ENCODE results near the gene CFAP157. TPM values are rescaled to one million over a fixed set of nuclear protein-coding genes. Genes with fewer than 3 reads are reported as not detected.

CFAP157 gene
- total RNA-seq, 1 experiment from 2014 or later, result 0.22 TPM

DNA sequence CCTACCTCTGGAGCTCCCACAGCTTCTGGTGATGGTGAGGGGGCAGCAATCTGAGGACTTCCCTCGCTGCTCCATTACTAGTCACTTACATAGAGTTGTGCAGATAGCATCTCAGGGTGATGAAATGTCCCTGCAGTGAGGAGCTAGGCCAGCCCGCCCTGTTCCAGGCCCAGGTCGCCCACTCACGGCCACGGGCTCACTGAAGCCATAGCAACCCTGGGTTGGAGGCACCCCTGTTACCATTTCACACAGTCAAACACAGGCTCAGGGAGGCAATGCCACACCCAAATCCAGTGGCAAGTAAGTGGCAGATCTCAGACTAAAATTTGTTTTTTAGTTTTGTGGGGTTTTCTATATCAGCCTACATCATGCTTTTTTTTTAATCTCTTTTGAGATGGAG is 52.1 kb downstream of the CFAP157 start (continued):
- TF ChIP-seq EZH2 (IDR thresholded peaks at IDR 0.05) (no peak), CBX3 (IDR thresholded peaks at IDR 0.05; ENCODE audit: low read depth) (no peak)

DNA sequence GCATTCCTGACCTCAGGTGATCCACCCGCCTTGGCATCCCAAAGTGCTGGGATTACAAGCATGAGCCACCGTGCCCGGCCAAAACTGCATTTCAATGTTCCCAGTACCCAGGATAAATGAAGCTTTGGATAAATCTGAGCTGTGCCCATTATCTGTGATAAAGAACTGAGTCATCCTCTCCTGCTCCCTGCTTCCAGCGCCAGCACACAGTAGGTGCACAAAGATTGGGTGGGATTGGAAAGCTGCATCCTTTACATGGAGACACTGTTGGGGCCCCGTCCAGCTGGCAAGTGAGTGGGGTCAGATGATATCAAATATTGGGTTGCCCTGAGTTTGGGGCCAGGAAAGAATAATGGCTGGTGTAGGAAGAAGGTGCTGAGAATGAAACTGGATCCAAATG is 54.3 kb downstream of the CFAP157 start:
- Histone ChIP-seq H3K9me3 (ENCODE audit: control insufficient read depth in 1 of 2, insufficient read depth in 1 of 2, low read depth in 1 of 2, low read length in 2 of 2) (no peaks in the 10 kb centered on the region), H3K9ac (ENCODE audit: low read length) (no peak overlapping the region), H3K27me3 (ENCODE audit: insufficient read depth, low read length) (no peaks in the 10 kb centered on the region; the same call in 1 of the 2 replicates), H4K20me1 (ENCODE audit: insufficient read depth) (no peaks in the 10 kb centered on the region), H3K36me3 (ENCODE audit: control insufficient read depth in 1 of 2, insufficient read depth in 2 of 2, low read length in 2 of 2) (no peaks in the 10 kb centered on the region), H3K79me2 (ENCODE audit: insufficient read depth, low read length) (no peaks in the 10 kb centered on the region), H2AFZ (ENCODE audit: low read depth, low read length, poor library complexity, severe bottlenecking) (no peak overlapping the region), H3K9me2 (ENCODE audit: insufficient read depth) (no peaks in the 10 kb centered on the region), H3K4me3 (replicated peaks in 1 of 2; ENCODE audit: low read depth in 1 of 2, low read length in 2 of 2) (no peak overlapping the region), H3K4me2 (ENCODE audit: low read length) (no peak overlapping the region), H3K27ac (ENCODE audit: low read depth, low read length) (no peak overlapping the region), H3K4me1 (ENCODE audit: control insufficient read depth in 1 of 2, insufficient read depth in 2 of 2, low read length in 2 of 2) (no peaks in the 10 kb centered on the region)
- DNase-seq (ENCODE audit: low read depth, low spot score) (no peak), ATAC-seq (no peak)
- no TSS peak for BruUV-seq (replicated peaks)
- intact Hi-C loops (cut with micrococcal nuclease), result no loop called here
- ChIA-PET POLR2A (no interaction called here), RAD21 (ENCODE audit: low non-redundant PET in 1 of 2, low total read pairs in 2 of 2, uncharacterized antibody in 2 of 2, unreplicated experiment in 2 of 2) (no interaction called here), CTCF (no interaction called here)
- no peak for TF ChIP-seq EZH2 (IDR thresholded peaks at IDR 0.05)
- TF ChIP-seq ELF1 (IDR thresholded peaks at IDR 0.05; ENCODE audit: borderline replicate concordance, low read depth), result no peak

DNA sequence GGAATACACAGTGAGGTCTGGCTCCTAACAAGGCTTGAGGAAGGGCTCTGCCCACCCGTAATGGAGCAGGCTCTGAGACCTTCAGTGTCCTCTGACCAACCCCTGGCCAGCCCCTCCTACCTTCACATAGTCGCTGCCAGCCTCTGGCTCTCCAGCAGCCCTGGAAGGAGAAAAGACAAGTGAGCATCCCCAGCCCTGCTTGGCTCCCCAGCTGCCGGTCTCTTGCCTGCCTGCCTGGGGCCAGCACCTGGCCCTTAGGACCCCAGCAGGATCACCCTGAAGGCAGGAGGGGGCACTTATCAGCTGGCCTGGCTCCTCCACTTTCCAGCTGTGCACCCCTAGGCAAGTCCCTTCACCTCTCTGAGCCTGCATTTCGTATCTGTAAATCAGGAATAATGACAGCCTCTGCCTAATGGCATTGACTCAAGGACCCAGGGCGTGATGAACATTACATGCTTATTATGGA is 54.7 kb downstream of the CFAP157 start:
- ChIA-PET CTCF (no interaction called here), RAD21 (ENCODE audit: low non-redundant PET in 1 of 2, low total read pairs in 2 of 2, uncharacterized antibody in 2 of 2, unreplicated experiment in 2 of 2) (no interaction called here), POLR2A (no interaction called here)
- Histone ChIP-seq H3K27me3 (ENCODE audit: insufficient read depth, low read length) (no peaks in the 10 kb centered on the region; the same call in 1 of the 2 replicates), H3K9me2 (ENCODE audit: insufficient read depth) (no peaks in the 10 kb centered on the region), H3K4me1 (ENCODE audit: control insufficient read depth in 1 of 2, insufficient read depth in 2 of 2, low read length in 2 of 2) (no peaks in the 10 kb centered on the region), H3K79me2 (ENCODE audit: insufficient read depth, low read length) (no peaks in the 10 kb centered on the region), H3K36me3 (ENCODE audit: control insufficient read depth in 1 of 2, insufficient read depth in 2 of 2, low read length in 2 of 2) (no peaks in the 10 kb centered on the region), H3K4me2 (ENCODE audit: low read length) (no peak overlapping the region), H3K9me3 (ENCODE audit: control insufficient read depth in 1 of 2, insufficient read depth in 1 of 2, low read depth in 1 of 2, low read length in 2 of 2) (no peaks in the 10 kb centered on the region), H2AFZ (ENCODE audit: low read depth, low read length, poor library complexity, severe bottlenecking) (no peak overlapping the region), H4K20me1 (ENCODE audit: insufficient read depth) (no peaks in the 10 kb centered on the region), H3K9ac (ENCODE audit: low read length) (no peak overlapping the region), H3K27ac (ENCODE audit: low read depth, low read length) (no peak overlapping the region), H3K4me3 (replicated peaks in 1 of 2; ENCODE audit: low read depth in 1 of 2, low read length in 2 of 2) (no peak overlapping the region)
- no peak for ATAC-seq
- intact Hi-C loops (cut with micrococcal nuclease), result no loop called here
- TF ChIP-seq EZH2phosphoT487 (IDR thresholded peaks at IDR 0.05; ENCODE audit: borderline replicate concordance) (no peak), POLR2AphosphoS5 (IDR thresholded peaks at IDR 0.05; ENCODE audit: low read depth, low read length) (no peak)
- TF ChIP-seq, protein P1, sequence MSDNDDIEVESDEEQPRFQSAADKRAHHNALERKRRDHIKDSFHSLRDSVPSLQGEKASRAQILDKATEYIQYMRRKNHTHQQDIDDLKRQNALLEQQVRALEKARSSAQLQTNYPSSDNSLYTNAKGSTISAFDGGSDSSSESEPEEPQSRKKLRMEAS (IDR thresholded peaks at IDR 0.05), result no peak
- TF ChIP-seq, protein P2, sequence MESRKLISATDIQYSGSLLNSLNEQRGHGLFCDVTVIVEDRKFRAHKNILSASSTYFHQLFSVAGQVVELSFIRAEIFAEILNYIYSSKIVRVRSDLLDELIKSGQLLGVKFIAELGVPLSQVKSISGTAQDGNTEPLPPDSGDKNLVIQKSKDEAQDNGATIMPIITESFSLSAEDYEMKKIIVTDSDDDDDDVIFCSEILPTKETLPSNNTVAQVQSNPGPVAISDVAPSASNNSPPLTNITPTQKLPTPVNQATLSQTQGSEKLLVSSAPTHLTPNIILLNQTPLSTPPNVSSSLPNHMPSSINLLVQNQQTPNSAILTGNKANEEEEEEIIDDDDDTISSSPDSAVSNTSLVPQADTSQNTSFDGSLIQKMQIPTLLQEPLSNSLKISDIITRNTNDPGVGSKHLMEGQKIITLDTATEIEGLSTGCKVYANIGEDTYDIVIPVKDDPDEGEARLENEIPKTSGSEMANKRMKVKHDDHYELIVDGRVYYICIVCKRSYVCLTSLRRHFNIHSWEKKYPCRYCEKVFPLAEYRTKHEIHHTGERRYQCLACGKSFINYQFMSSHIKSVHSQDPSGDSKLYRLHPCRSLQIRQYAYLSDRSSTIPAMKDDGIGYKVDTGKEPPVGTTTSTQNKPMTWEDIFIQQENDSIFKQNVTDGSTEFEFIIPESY (IDR thresholded peaks at IDR 0.05; ENCODE audit: extremely low read depth, insufficient replicate concordance, low read length), result no peak
- no peak for DNase-seq (ENCODE audit: low read depth, low spot score)
- BruUV-seq (replicated peaks), result no TSS peak
